ENCODE measurements around the gene OVOL1.
A peak's percentile ranks its signal among the peaks of the same experiment; 100 is the strongest.

The OVOL1 gene

GRCh38 chr11:65777241-65777640 is 9.6 kb upstream of the OVOL1 start:
- ChIA-PET CTCF (interaction anchor here (0.6 to 3.4 kb wide), 3 partner anchors 14 to 1646 kb away, joined by 3 to 42 read pairs (median 4); partner anchors contain the start of gene ZNHIT2), POLR2A (ENCODE audit: low non-redundant PET) (no interaction called here)
- DNase-seq (ENCODE audit: low spot score) = no peak
- H3K27ac ChIP-seq = peak overlapping the region; percentile 38
- TF ChIP-seq CTCF (conservative IDR thresholded peaks at IDR 0.05; ENCODE audit: low read depth) = no peak

GRCh38 chr11:65777821-65778361 is 9.0 kb upstream of the OVOL1 start:
- peak overlapping the region; percentile 38 for H3K27ac ChIP-seq
- TF ChIP-seq CTCF (conservative IDR thresholded peaks at IDR 0.05; ENCODE audit: low read depth) = no peak
- POLR2A ChIA-PET (ENCODE audit: low non-redundant PET) = no interaction called here
- CTCF ChIA-PET = interaction anchor here (0.6 to 3.4 kb wide), 3 partner anchors 13 to 1645 kb away, joined by 3 to 42 read pairs (median 37); no protein-coding TSS in a partner anchor
- DNase-seq (ENCODE audit: low spot score) = no peak

GRCh38 chr11:65778431-65778900 is 8.4 kb upstream of the OVOL1 start:
- ChIA-PET POLR2A (ENCODE audit: low non-redundant PET) (interaction anchor here (1.0 kb wide), 2 partner anchors 12 to 14 kb away, joined by 3 to 4 read pairs; no protein-coding TSS in a partner anchor), CTCF (interaction anchor here (0.6 to 3.4 kb wide), 7 partner anchors 8 to 197 kb away, joined by 4 to 42 read pairs (median 21); partner anchors contain the start of genes KAT5 and RNASEH2C)
- H3K27ac ChIP-seq = peak overlapping the region; percentile 76; the same call in 1 of the 2 replicates

GRCh38 chr11:65778901-65779668 is 7.8 kb upstream of the OVOL1 start:
- no peak for DNase-seq (ENCODE audit: low spot score)
- H3K27ac ChIP-seq = peak overlapping the region; percentile 76
- TF ChIP-seq CTCF (conservative IDR thresholded peaks at IDR 0.05; ENCODE audit: low read depth) = no peak
- CTCF ChIA-PET = interaction anchor here (0.5 to 3.4 kb wide), 25 partner anchors 8 to 1549 kb away, joined by 3 to 42 read pairs (median 4); partner anchors contain the start of genes KAT5, MUS81 and RNASEH2C
- POLR2A ChIA-PET (ENCODE audit: low non-redundant PET) = interaction anchor here (0.6 to 1.0 kb wide), 3 partner anchors 11 to 397 kb away, joined by 3 to 18 read pairs (median 4); no protein-coding TSS in a partner anchor

More at GRCh38 chr11:65778431-65778900, 8.4 kb upstream of the OVOL1 start:
- no peak for TF ChIP-seq CTCF (conservative IDR thresholded peaks at IDR 0.05; ENCODE audit: low read depth)
- no peak for DNase-seq (ENCODE audit: low spot score)

- no peak for DNase-seq (ENCODE audit: low spot score)
- peak overlapping the region; percentile 76 for H3K27ac ChIP-seq
- ChIA-PET POLR2A (ENCODE audit: low non-redundant PET) (interaction anchor here (0.6 to 1.0 kb wide), 2 partner anchors 11 to 398 kb away, joined by 3 to 18 read pairs; no protein-coding TSS in a partner anchor), CTCF (interaction anchor here (0.5 to 3.4 kb wide), 25 partner anchors 9 to 1550 kb away, joined by 3 to 42 read pairs (median 4); partner anchors contain the start of genes KAT5, MUS81 and RNASEH2C)
- TF ChIP-seq CTCF (conservative IDR thresholded peaks at IDR 0.05; ENCODE audit: low read depth) = no peak
These were observed 7.3 kb upstream of the OVOL1 start for GRCh38 chr11:65779669-65779918.
